GM18867 (cell line): Measurements from ENCODE around the gene DPP9.
"Not testable (repeated sequence)": the region's sequence is repeated elsewhere in the genome, so short reads cannot be mapped to it uniquely, and the experiment has no call there.

Source experiments
- ATAC-seq: cut with Tn5 transposase; IDR thresholded peaks from one replicate; pipeline ENCODE4 v1.9.1; 2021; ENCODE audit warnings: mild to moderate bottlenecking, moderate library complexity; ENCODE audit not compliant: unreplicated experiment

DPP9 gene

GRCh38 chr19:4691373-4691772 is 32.3 kb downstream of the DPP9 start:
- no peak for ATAC-seq

GRCh38 chr19:4690361-4690760 is 33.3 kb downstream of the DPP9 start:
- no peak for ATAC-seq

- no peak for ATAC-seq
Measured at GRCh38 chr19:4689403-4689802, 34.2 kb downstream of the DPP9 start.

GRCh38 chr19:4688587-4688986 is 35.1 kb downstream of the DPP9 start:
- no peak for ATAC-seq

- no peak for ATAC-seq
Measured at GRCh38 chr19:4687396-4687795, 36.2 kb downstream of the DPP9 start.

DNA sequence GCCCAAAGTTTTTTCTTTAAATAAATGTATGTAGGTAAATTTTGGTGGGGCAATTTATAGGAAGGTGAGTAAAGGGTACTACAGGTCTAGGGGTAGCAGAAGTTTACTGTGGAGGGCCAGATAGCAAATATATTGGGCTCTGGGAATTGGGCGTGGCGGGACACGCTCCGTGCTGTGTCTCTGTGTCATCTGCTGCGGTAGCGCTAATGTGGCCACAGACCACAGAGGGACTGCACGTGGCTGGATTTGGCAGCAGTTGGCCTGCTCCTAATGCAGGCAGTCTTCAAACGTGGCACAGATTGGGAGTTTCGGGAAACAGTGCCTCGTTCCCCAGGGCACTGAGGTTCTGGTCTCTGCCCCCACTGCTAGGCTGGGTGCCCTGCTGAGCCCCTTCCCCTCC is 36.9 kb downstream of the DPP9 start:
- no peak for ATAC-seq

- ATAC-seq, result no peak
Measured at GRCh38 chr19:4684312-4685095, 39.1 kb downstream of the DPP9 start.

DNA sequence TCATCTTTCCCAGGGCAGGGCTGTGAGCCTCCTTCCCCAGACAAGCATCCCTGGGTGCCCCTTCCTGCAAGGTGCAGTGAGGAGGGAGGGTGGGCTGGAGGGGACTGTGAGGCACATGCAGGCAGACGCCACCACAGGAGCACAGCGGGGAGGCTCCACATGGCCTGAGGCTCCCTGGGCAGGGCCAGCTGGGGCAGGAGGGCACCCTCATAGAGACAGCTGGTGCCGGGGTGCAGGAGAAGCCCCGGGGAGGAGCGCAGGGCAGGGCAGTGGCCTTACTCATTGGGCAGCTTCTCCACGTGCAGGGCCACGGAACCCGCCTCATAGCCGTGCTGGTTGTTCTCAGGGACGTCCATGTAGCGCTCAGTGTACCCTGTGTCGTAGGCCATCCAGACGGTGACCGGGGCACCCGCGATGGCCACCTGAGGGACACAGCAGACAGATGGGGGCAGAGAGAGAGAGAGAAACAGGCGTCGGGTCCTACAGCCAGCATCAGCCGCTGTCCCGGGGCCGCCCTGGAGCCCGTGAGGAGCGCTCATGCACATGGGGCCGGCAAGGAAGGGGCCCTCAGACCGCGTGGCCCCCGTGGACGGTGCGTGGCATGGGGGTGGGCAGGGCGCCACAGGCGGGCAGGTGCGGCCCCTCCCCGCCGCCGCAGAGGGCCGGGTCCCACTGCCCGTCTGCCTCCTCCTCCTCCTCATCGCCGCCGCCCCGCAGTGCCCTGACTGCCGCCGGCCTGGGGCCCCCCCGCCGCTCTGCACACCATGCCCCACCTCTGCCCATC is 41.0 kb downstream of the DPP9 start:
- no peak for ATAC-seq

DNA sequence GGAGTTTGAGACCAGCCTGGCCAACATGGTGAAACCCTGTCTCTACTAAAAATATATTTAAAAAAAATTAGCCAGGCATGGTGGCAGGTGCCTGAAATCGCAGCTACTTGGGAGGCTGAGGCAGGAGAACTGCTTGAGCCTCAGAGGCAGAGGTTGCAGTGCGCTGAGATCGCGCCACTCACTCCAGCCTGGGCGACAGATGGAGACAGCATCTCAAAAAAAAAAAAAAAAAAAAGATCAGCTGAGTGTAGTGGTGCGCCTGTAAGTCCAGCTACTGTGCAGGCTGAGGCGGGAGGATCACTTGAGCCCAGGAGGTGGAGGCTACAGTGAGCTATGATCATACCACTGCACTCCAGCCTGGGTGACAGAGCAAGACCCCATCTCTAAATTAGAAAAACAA is 43.6 kb downstream of the DPP9 start:
- ATAC-seq, result not testable (repeated sequence)

DNA sequence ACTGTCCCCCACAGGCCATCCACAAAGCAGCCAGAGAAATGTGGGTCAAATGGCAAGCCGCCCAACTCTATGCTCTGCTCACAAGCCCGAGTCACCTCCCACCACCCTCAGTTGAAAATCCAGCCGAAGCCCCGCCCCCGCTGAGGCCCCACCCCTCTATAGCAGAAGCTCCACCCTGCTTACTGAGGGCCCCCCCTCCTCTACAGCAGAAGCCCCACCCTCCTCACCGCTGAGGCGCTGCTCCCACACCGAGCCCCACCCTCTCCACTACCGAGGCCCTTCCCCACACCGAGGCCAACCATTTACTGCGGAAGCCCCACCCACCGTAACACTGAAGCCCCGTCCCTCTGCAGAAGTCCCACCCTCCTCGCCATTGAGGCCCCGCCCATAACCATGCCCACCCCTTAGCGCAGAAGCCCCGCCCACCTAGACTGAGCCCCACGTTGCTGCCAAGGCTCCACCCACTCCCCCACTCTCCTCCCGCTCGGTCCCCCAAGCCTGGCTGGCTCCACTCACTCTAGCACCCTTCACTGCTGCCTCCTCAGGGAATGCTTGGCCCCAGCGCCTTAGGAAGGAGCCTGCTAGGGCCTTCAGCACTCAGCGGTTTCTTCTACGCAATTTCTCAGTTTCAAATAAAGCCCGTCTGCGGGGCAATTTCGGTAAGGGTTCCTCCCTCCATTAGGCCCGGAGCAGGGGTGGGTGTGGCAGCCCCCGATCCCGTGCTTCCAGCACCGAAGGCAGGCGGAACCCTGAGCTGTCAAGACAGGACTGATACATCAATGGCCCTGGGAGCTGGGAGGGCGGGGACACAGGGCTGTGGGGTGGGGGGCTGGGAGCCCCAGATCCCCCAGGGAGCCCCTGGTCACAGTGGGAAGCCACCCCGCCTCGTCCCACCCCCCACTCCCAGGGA is 44.5 kb downstream of the DPP9 start:
- no peak for ATAC-seq

- ATAC-seq, result no peak
Measured at GRCh38 chr19:4676955-4677731, 46.5 kb downstream of the DPP9 start.

GRCh38 chr19:4675346-4675745 is 48.3 kb downstream of the DPP9 start:
- no peak for ATAC-seq

DNA sequence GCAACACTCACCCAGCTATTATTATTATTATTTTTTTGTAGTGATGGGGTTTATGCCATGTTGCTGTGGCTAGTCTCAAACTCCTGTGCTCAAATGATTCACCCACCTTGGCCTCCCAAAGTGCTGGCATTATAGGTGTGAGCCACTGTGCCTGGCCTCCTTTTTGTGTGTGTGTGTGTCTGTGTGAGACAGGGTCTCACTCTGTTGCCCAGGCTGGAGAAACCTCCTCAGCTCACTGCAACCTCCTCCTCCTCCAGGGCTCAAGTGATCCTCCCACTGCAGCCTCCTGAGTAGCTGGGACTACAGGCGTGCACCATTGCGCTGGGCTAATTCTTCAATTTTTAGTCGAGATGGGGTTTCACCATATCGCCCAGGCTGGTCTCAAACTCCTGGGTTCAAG is 49.9 kb downstream of the DPP9 start:
- no peak for ATAC-seq

DNA sequence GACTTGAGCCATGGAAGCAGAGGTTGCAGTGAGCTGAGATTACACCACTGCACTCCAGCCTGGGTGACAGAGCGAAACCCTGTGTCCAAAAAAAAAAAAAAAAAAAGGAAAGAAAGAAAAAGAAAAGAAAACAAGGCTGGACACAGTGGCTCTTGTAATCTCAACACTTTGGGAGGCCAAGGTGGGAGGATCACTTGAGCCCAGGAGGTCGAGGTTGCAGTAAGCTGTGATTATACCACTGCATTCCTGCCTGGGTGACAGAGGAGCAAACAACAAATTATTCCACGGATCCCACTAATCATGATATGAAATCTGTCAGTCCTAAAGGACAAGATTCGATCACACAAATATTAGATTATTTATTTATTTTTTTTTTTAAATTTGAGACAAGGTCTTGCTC is 50.4 kb downstream of the DPP9 start:
- no peak for ATAC-seq

GRCh38 chr19:4671185-4671851 is 52.3 kb downstream of the DPP9 start:
- no peak for ATAC-seq

DNA sequence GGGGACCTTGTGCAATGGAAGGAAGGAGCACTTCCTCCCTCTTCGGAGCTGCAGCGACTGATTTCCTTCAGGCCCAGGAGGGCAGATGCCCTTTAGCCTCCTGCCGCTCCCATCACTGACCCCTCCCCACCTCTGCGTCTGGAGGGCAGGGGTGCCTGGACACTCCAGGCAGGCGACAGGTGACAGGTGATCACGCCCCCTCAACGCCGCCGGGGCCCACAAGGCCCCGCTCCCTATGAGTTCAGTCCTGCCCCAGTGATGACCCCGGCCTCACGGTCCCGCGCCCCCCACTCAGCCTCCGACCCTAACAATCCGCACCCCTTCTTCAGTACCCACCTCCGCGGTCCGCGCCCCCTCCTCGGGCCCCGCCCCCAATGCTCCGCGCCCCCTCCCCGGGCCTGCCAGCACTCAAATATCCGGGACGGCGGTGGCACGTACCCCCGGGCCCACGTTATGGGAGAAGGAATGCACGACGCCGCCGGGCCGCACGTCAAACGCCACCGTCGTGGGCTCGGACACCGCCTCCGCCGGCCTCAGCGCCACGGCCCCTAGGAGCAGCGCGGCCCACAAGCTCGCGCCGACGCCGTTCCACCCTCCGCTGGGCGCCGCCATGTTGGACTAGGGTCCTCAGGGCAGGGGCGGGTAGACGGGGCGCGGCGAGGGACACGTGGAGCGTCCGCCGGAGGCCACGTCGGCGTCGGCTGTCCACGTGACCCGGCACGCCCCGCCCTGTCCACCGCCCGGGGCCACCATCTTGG is 53.7 kb downstream of the DPP9 start, which contains the start of gene MYDGF:
MYDGF (minus strand) TSS at position 620 of the 758 bp plus-strand sequence; CDS start at position 612, 8 bp downstream.
- ATAC-seq, result peak; percentile 89

- no peak for ATAC-seq
Measured at GRCh38 chr19:4664642-4665041, 59.0 kb downstream of the DPP9 start.

DNA sequence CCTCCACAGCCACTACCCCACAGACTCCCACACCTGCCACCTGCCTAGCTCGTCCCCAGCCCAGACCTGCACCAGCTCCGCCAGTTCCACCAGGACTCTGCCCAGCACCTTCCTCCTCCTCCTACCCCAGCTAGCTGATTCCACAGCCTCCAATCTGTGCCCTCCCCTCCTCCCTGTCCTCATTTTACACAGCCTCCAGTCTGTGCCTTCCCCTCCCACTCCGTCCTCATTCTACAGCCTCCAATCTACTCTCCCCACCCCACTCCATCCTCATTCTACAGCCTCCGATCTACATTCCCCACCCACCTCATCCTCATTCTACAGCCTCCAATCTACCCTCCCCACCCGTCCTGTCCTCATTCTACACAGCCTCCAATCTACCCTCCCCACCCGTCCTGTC is 60.8 kb downstream of the DPP9 start:
- no peak for ATAC-seq
